ENCODE results near the gene ADGRA1. TPM values are rescaled to one million over a fixed set of nuclear protein-coding genes. Genes with fewer than 3 reads are reported as not detected.
"Not testable (repeated sequence)": the region's sequence is repeated elsewhere in the genome, so short reads cannot be mapped to it uniquely, and the experiment has no call there.

The ADGRA1 gene
- polyA plus RNA-seq, 3 donors, result not detected

DNA sequence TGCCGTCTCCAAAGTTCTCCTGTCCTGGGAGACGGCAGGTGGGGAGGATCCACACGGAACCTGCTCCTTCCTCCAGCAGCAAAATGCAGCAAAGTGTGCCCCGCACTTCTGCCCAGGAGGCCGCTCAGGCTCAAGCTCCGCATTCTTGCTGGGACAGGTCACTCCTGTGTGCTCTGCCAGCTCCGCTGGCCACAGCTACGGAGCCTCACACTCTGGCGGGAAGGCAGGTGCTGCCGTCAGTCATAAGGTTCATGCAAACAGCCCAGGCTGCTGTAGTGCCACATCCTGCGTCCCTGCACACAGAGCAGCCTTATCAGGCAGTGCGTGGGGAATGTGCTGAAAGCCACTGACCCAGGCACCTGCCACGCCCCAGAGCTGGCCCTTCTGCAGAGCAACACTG is 22.4 kb downstream of the ADGRA1 start:
- H3K27me3 ChIP-seq (ENCODE audit: control insufficient read depth in 2 of 2, insufficient read depth in 2 of 2, low read length in 2 of 2), result no peaks in the 10 kb centered on the region
- H3K4me1 ChIP-seq (ENCODE audit: control insufficient read depth in 1 of 2, insufficient read depth in 2 of 2, low read length in 2 of 2), result no peaks in the 10 kb centered on the region
- WGBS (ENCODE audit: insufficient coverage), result 49% methylated on average over 13 of the region's 13 CpGs
- no peak overlapping the region for H2AFZ ChIP-seq (ENCODE audit: insufficient read depth, low read depth, low read length, poor library complexity, severe bottlenecking)
- no peak overlapping the region for H3K27ac Mint-ChIP-seq
- peaks cover 6 to 10% (median 9%) of the 10 kb centered on the region in 3 donors for H3K27me3 Mint-ChIP-seq (ENCODE audit: low read depth in 3 of 3)
- no peaks in the 10 kb centered on the region for H3K4me1 Mint-ChIP-seq
- TF ChIP-seq, protein P1, sequence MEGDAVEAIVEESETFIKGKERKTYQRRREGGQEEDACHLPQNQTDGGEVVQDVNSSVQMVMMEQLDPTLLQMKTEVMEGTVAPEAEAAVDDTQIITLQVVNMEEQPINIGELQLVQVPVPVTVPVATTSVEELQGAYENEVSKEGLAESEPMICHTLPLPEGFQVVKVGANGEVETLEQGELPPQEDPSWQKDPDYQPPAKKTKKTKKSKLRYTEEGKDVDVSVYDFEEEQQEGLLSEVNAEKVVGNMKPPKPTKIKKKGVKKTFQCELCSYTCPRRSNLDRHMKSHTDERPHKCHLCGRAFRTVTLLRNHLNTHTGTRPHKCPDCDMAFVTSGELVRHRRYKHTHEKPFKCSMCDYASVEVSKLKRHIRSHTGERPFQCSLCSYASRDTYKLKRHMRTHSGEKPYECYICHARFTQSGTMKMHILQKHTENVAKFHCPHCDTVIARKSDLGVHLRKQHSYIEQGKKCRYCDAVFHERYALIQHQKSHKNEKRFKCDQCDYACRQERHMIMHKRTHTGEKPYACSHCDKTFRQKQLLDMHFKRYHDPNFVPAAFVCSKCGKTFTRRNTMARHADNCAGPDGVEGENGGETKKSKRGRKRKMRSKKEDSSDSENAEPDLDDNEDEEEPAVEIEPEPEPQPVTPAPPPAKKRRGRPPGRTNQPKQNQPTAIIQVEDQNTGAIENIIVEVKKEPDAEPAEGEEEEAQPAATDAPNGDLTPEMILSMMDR (IDR thresholded peaks at IDR 0.05), result no peak
- no peaks in the 10 kb centered on the region for H4K20me1 ChIP-seq (ENCODE audit: insufficient read depth, low read length)
- H3K9ac ChIP-seq (ENCODE audit: insufficient read depth, low read length, poor library complexity, severe bottlenecking), result no peak overlapping the region
- intact Hi-C loops (cut with micrococcal nuclease), result no loop called here
- H3K9me3 Mint-ChIP-seq, result peaks cover 32 to 61% (median 43%) of the 10 kb centered on the region in 7 donors
- peaks cover 29 to 56% of the 10 kb centered on the region in 2 donors for H3K9me3 ChIP-seq (replicated peaks in 1 of 2; ENCODE audit: control insufficient read depth in 1 of 2, insufficient read depth in 1 of 2, low read length in 2 of 2)
- H3K4me2 ChIP-seq (replicated peaks; ENCODE audit: extremely low read depth, low read length, poor library complexity, severe bottlenecking), result no peak overlapping the region
- H3K4me3 ChIP-seq (replicated peaks in 1 of 3; ENCODE audit: low read depth in 2 of 3, low read length in 3 of 3), result no peak overlapping the region
- no peak overlapping the region for H3K4me3 Mint-ChIP-seq
- DNase-seq, result no peak
- H3K79me2 ChIP-seq (ENCODE audit: insufficient read depth, low read length), result no peaks in the 10 kb centered on the region
- no peaks in the 10 kb centered on the region for H3K36me3 ChIP-seq (replicated peaks in 1 of 2; ENCODE audit: control insufficient read depth in 1 of 2, insufficient read depth in 2 of 2, low read length in 2 of 2)
- no peak overlapping the region for H3K27ac ChIP-seq (ENCODE audit: low read depth in 1 of 2, low read length in 2 of 2)
- H3K36me3 Mint-ChIP-seq, result no peaks in the 10 kb centered on the region

DNA sequence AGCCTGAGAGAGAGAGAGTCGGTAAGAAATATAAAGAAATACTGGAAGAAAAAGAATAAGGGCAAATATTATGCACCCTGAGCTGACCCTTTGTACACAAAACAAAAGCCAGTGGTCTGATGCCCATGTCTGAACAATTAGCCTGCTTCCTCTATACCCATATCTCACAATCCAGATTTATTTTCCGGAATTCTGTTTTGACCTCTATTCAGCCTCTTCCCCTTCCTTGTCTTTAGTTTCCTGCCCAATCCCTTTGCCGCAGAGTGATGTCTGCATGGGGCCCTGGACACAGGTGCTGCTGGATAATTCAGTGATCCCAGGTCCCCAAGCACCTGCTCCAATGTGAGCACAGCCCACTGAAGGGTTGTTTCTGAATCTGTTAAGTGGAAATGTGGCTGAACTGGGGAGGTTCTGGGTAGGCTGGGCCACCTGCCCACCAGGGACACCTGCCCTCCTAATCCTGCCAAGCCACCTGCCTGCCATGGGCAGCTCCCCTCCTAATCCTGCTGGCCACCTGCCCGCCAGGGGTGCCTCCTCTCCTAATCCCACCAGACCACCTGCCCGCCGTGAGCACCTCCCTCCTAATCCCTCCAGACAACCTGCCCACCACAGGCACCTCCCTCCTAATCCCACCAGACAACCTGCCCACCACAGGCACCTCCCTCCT is 23.0 kb downstream of the ADGRA1 start:
- Histone ChIP-seq H3K9me3 (replicated peaks in 1 of 2; ENCODE audit: control insufficient read depth in 1 of 2, insufficient read depth in 1 of 2, low read length in 2 of 2) (peaks cover 29 to 56% of the 10 kb centered on the region in 2 donors), H3K4me2 (replicated peaks; ENCODE audit: extremely low read depth, low read length, poor library complexity, severe bottlenecking) (no peak overlapping the region), H3K4me1 (ENCODE audit: control insufficient read depth in 1 of 2, insufficient read depth in 2 of 2, low read length in 2 of 2) (no peaks in the 10 kb centered on the region), H2AFZ (ENCODE audit: insufficient read depth, low read depth, low read length, poor library complexity, severe bottlenecking) (no peak overlapping the region), H3K27me3 (ENCODE audit: control insufficient read depth in 2 of 2, insufficient read depth in 2 of 2, low read length in 2 of 2) (no peaks in the 10 kb centered on the region), H3K36me3 (replicated peaks in 1 of 2; ENCODE audit: control insufficient read depth in 1 of 2, insufficient read depth in 2 of 2, low read length in 2 of 2) (no peaks in the 10 kb centered on the region), H3K9ac (ENCODE audit: insufficient read depth, low read length, poor library complexity, severe bottlenecking) (no peak overlapping the region), H3K27ac (ENCODE audit: low read depth in 1 of 2, low read length in 2 of 2) (no peak overlapping the region), H3K79me2 (ENCODE audit: insufficient read depth, low read length) (no peaks in the 10 kb centered on the region), H4K20me1 (ENCODE audit: insufficient read depth, low read length) (no peaks in the 10 kb centered on the region), H3K4me3 (replicated peaks in 1 of 3; ENCODE audit: low read depth in 2 of 3, low read length in 3 of 3) (no peak overlapping the region)
- no peaks in the 10 kb centered on the region for H3K36me3 Mint-ChIP-seq
- WGBS (ENCODE audit: insufficient coverage), result 46% methylated on average over 2 of the region's 6 CpGs
- H3K4me1 Mint-ChIP-seq, result no peaks in the 10 kb centered on the region
- H3K9me3 Mint-ChIP-seq, result peaks cover 32 to 62% (median 47%) of the 10 kb centered on the region in 7 donors
- TF ChIP-seq, protein P1 (IDR thresholded peaks at IDR 0.05), result no peak
- H3K4me3 Mint-ChIP-seq, result no peak overlapping the region
- intact Hi-C loops (cut with micrococcal nuclease), result no loop called here
- no peak overlapping the region for H3K27ac Mint-ChIP-seq
- H3K27me3 Mint-ChIP-seq (ENCODE audit: low read depth in 3 of 3), result peaks cover 6 to 10% (median 10%) of the 10 kb centered on the region in 3 donors
- no peak for DNase-seq

DNA sequence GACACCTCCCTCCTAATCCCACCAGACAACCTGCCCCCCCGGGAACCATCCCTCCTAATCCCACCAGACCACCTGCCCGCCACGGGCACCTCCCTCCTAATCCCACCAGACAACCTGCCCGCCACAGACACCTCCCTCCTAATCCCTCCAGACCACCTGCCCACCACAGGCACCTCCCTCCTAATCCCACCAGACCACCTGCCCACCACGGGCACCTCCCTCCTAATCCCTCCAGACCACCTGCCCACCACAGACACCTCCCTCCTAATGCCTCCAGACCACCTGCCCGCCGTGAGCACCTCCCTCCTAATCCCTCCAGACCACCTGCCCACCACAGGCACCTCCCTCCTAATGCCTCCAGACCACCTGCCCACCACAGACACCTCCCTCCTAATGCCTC is 23.9 kb downstream of the ADGRA1 start:
- H3K27ac Mint-ChIP-seq; DNase-seq; H3K9ac ChIP-seq (ENCODE audit: insufficient read depth, low read length, poor library complexity, severe bottlenecking); H3K36me3 Mint-ChIP-seq; H2AFZ ChIP-seq (ENCODE audit: insufficient read depth, low read depth, low read length, poor library complexity, severe bottlenecking); H3K4me1 Mint-ChIP-seq; H3K4me3 Mint-ChIP-seq; H3K4me1 ChIP-seq (ENCODE audit: control insufficient read depth in 1 of 2, insufficient read depth in 2 of 2, low read length in 2 of 2); H4K20me1 ChIP-seq (ENCODE audit: insufficient read depth, low read length); H3K4me3 ChIP-seq (replicated peaks in 1 of 3; ENCODE audit: low read depth in 2 of 3, low read length in 3 of 3); H3K27ac ChIP-seq (ENCODE audit: low read depth in 1 of 2, low read length in 2 of 2); intact Hi-C loops (cut with micrococcal nuclease); H3K27me3 ChIP-seq (ENCODE audit: control insufficient read depth in 2 of 2, insufficient read depth in 2 of 2, low read length in 2 of 2); H3K79me2 ChIP-seq (ENCODE audit: insufficient read depth, low read length); H3K36me3 ChIP-seq (replicated peaks in 1 of 2; ENCODE audit: control insufficient read depth in 1 of 2, insufficient read depth in 2 of 2, low read length in 2 of 2); H3K4me2 ChIP-seq (replicated peaks; ENCODE audit: extremely low read depth, low read length, poor library complexity, severe bottlenecking): not testable (repeated sequence)
- H3K9me3 ChIP-seq (replicated peaks in 1 of 2; ENCODE audit: control insufficient read depth in 1 of 2, insufficient read depth in 1 of 2, low read length in 2 of 2), result peaks cover 27 to 52% of the 10 kb centered on the region in 2 donors
- WGBS (ENCODE audit: insufficient coverage), result 58% methylated on average over 2 of the region's 7 CpGs
- H3K27me3 Mint-ChIP-seq (ENCODE audit: low read depth in 3 of 3), result peaks cover 6 to 11% (median 7%) of the 10 kb centered on the region in 3 donors
- peaks cover 32 to 61% (median 52%) of the 10 kb centered on the region in 7 donors for H3K9me3 Mint-ChIP-seq

Data from CD14-positive monocyte (primary cell).